Measurements from ENCODE around the gene SPON1.
"Not testable (repeated sequence)": the region's sequence is repeated elsewhere in the genome, so short reads cannot be mapped to it uniquely, and the experiment has no call there.

SPON1 gene

DNA sequence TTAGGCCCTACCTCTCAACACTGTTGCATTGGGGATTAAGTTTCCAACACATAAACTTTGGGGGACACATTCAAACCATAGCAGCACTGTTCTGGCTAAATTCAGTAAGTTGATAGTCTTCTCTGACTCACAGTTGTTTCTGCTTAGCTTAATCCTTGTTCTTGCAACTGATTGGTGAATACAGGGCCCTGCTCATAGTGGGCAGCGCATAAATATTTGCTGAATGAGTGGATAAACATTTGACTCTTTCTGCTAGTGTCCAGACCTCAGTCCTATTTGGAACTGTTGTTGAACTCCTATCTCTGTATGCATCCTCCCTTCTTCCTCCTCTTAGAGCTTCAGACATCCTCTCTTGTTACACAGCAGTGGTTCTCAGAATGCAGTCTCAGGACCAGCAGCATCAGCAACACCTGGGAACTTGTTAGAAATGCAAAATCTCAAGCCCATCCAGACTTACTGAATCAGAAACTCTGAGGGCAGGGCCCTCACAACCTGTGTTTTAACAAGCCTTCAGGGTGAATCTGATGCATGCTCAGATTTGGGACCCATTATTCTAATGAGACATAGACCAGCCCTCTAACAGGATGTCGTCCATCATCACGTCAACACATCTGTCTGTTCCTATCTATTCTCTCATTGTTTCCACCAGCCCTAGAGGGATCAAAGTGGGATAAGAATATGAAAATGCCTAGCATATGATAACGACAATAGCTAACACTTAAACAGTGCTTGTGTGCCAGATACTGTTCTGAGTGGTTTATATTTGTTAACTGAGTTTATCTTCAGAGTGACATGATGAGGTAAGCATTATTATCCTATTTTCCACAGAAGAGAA, 22.3 kb downstream of the SPON1 start:
- FAIRE-seq = no peak

- FAIRE-seq = not testable (repeated sequence)
Measured at GRCh38 chr11:13986695-13987094, 24.2 kb downstream of the SPON1 start.

GRCh38 chr11:13992158-13992856, 29.8 kb downstream of the SPON1 start:
- FAIRE-seq = not testable (repeated sequence)

GRCh38 chr11:13993096-13993765, 30.7 kb downstream of the SPON1 start:
- no peak for FAIRE-seq

DNA sequence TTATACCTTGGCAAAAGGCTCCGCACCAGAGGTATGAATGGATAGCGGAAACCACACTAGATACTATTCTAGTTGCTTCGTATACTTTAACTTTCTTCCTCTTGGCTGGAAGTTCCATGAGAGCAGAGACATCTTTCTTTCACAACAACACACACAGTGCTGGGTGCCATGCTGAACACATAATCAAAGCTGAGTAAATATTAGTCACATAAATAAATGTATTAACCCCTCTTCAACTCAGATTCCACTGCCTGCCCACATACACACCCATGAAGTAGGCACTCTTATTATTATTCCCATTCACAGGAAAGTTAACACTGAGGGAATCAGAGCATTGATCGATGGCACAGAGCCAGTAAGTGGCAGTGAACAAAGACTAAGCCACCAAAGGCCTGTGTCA, 35.4 kb downstream of the SPON1 start:
- no peak for FAIRE-seq

GRCh38 chr11:13999704-14000103, 37.2 kb downstream of the SPON1 start:
- no peak for FAIRE-seq

- FAIRE-seq = no peak
Measured at GRCh38 chr11:14001597-14001996, 39.1 kb downstream of the SPON1 start.

GRCh38 chr11:14007566-14007965, 45.0 kb downstream of the SPON1 start:
- FAIRE-seq = no peak

DNA sequence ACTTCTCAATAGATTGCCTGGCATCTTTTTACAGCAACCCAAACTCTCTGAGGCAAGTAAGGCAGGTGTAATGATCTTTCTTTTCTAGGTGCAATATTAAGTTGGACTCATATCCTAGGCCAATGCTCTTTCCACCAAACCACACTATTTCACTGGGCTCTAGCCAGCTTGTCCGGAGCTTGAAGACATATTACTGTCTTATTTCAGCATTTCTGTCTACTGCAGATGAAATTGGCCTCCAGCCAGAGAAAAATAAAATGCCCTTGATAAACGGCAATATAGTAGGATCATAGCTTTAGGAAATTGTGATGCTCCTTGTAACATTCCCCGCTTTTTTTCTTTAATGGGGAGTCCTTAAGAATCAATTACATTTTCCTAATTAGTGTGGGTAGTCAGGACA, 48.1 kb downstream of the SPON1 start:
- FAIRE-seq = no peak

- no peak for FAIRE-seq
Measured at GRCh38 chr11:14012846-14013245, 50.3 kb downstream of the SPON1 start.

GRCh38 chr11:14015711-14016110, 53.2 kb downstream of the SPON1 start:
- FAIRE-seq = no peak

- no peak for FAIRE-seq
Measured at GRCh38 chr11:14018441-14018840, 55.9 kb downstream of the SPON1 start.

DNA sequence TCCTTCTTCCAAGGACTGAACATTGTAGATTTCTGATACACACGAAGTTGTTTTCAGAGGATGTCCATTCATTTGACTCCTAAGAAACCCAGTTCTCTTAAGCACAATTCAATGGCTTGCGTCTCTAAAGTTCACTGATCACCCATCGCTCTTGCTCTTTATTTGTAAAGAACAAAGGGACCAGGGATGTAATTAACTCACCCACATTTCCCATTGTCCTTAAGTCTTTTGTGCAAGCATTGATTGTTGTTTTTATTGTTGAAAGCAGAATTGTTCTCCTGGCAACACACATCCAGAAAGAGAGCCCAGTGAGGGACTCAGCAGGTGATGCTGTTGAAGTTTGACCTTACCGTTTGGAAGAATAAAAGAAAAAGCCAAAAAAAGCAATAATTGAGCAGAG, 59.2 kb downstream of the SPON1 start:
- no peak for FAIRE-seq

DNA sequence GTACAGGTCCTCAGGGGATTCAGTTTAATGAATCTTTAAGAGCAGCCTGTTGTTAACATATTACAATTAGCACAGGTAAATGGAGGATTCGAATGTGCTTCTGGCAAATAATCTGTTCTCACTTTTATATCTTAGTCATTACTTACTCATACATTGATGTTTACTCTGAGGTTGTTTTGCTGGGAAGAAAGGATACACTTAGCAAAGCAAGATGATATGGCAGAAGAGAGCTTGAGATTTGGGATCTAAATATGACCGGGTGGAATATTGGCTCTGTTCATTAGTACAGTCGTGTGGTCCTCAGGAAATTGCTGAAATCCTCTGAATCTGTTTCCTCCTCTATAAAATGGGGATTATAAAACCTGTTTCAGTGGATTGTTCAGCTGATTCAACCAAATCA, 59.7 kb downstream of the SPON1 start:
- FAIRE-seq = no peak

GRCh38 chr11:14022821-14023220, 60.3 kb downstream of the SPON1 start:
- FAIRE-seq = no peak

DNA sequence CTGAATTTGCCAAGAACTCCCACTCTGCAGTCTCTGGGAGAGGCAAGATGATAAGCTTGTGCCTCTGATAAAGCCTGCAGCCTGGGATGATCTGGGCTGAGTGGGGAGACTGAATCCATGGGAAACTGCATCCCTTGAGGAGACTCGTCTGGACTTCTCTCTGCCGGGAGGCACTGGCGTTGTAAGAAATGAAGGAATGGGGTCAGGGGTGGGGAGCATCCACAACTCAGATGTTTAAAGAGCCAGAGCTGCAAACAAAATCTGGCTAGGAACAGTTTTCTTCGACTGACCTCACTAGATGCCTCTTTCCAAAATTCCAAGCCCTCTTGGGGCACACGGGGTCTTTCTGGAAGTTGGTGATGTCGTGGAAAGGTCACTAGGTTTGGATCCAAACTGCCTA, 64.4 kb downstream of the SPON1 start:
- no peak for FAIRE-seq

GRCh38 chr11:14027525-14027924, 65.0 kb downstream of the SPON1 start:
- FAIRE-seq = no peak

GRCh38 chr11:14029440-14029839, 66.9 kb downstream of the SPON1 start:
- no peak for FAIRE-seq

- FAIRE-seq = no peak
Measured at GRCh38 chr11:14029971-14030920, 67.7 kb downstream of the SPON1 start.

GRCh38 chr11:14035526-14035925, 73.0 kb downstream of the SPON1 start:
- FAIRE-seq = not testable (repeated sequence)

DNA sequence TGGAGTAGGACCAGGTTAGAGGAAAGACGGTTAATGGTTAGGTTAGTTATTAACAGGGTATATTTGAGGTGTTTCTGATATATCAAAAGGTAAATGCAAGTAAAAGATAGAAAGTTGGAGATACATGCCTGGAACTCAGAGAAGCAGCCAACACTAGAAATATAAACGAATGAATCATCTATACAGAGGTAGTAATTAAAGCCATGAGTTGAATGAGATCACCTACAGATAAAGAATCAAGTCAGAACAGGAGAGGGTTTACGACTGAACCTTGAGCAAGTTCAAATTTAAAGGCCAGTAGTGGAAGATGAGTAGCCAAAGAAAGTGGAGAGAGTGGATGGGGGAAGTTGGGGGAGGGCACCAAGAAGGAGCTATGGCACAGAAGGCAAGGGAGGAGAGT, 73.9 kb downstream of the SPON1 start:
- FAIRE-seq = no peak

- FAIRE-seq = no peak
Measured at GRCh38 chr11:14041040-14041439, 78.5 kb downstream of the SPON1 start.

GRCh38 chr11:14041565-14041964, 79.0 kb downstream of the SPON1 start:
- FAIRE-seq = no peak

All from islet of Langerhans (tissue), 1 donor.